HCT116 (cell line): ENCODE results near the gene TRIM14. TPM values are rescaled to one million over a fixed set of nuclear protein-coding genes. Genes with fewer than 3 reads are reported as not detected.

Experiments
- ATAC-seq: fragments of 200-7000 bp; cut with Tn5 transposase; 2 replicates; pipeline ENCODE4 v1.9.1; 2020; ENCODE audit warnings: mild to moderate bottlenecking, moderate library complexity
- BruUV-seq: library from RNA; stranded (reverse); fragments of 400-500 nt; replicated peaks from 2 replicates; lab custom pipeline; 2021; lab: Mats Ljungman, UMichigan
- CTCF ChIA-PET: fragments of 300-600 bp; sonication (Branson Sonifier 250); formaldehyde crosslinking; loops from one replicate; lab custom pipeline; 2021; ENCODE audit warnings: antibody characterized with exemption; lab: Charles Lee
- POLR2A ChIA-PET: fragments of 300-600, 350-600 bp; sonication (Branson Sonifier 250); formaldehyde crosslinking; loops from one replicate; lab custom pipeline; 2021; ENCODE audit warnings: antibody characterized with exemption; lab: Charles Lee
- RAD21 ChIA-PET, 2 experiments: fragments of 300-600 bp; sonication (Branson Sonifier 250); formaldehyde crosslinking; loops; one replicate each; lab custom pipeline; 2023; ENCODE audit warnings: low total read pairs in 2 of 2; ENCODE audit not compliant: uncharacterized antibody in 2 of 2, unreplicated experiment in 2 of 2, low non-redundant PET in 1 of 2; lab: Charles Lee
- DNase-seq: peaks from one replicate; pipeline ENCODE4 v3.0.0-alpha.2; 2010; ENCODE audit warnings: low read depth, low spot score
- H2AFZ ChIP-seq: fragments of 200-600 bp; shearing (Covaris generic), sonication (generic); 2 replicates; pipeline ENCODE4 v1.6.1; 2017; ENCODE audit warnings: low read depth, mixed run types, mixed read lengths, antibody characterized with exemption, low read length; ENCODE audit not compliant: poor library complexity, severe bottlenecking
- H3K27ac ChIP-seq: 2 replicates; pipeline ENCODE4 v1.5.1; 2012; ENCODE audit warnings: low read depth, low read length
- H3K27me3 ChIP-seq: fragments of 200-600 bp; sonication (generic); 2 replicates; pipeline ENCODE4 v1.6.1; 2016; ENCODE audit warnings: mixed run types, low read length, mixed read lengths; ENCODE audit not compliant: insufficient read depth
- H3K36me3 ChIP-seq, 2 experiments: fragments of 200-500 bp in 1 of 2; fragments of 200-600 bp in 1 of 2; sonication (Bioruptor generic) in 1 of 2; sonication (generic) in 1 of 2; 2 replicates each; pipeline versions ENCODE4 v1.5.1 to v1.6.1; 2014 to 2016; ENCODE audit warnings: low read length in 2 of 2, inconsistent platforms in 1 of 2, mixed read lengths in 1 of 2, mixed run types in 1 of 2; ENCODE audit not compliant: insufficient read depth in 2 of 2, control insufficient read depth in 1 of 2
- H3K4me1 ChIP-seq, 2 experiments: fragments of 200-600 bp in 1 of 2; sonication (generic) in 1 of 2; 2 replicates each; pipeline versions ENCODE4 v1.5.1 to v1.6.1; 2012 to 2017; ENCODE audit warnings: low read length in 2 of 2, inconsistent platforms in 1 of 2, mild to moderate bottlenecking in 1 of 2, mixed read lengths in 1 of 2, mixed run types in 1 of 2, moderate library complexity in 1 of 2; ENCODE audit not compliant: insufficient read depth in 2 of 2, control insufficient read depth in 1 of 2
- H3K4me2 ChIP-seq: fragments of 200-600 bp; sonication (generic); 2 replicates; pipeline ENCODE4 v1.6.1; 2017; ENCODE audit warnings: mixed run types, low read length, mixed read lengths
- H3K4me3 ChIP-seq, 2 experiments: fragments of 200-600 bp in 1 of 2; sonication (generic) in 1 of 2; replicated peaks in 1 of 2; 2 replicates each; pipeline ENCODE4 v1.5.1; 2011 to 2016; ENCODE audit warnings: low read length in 2 of 2, control low read depth in 1 of 2, low read depth in 1 of 2, mild to moderate bottlenecking in 1 of 2, mixed read lengths in 1 of 2, mixed run types in 1 of 2
- H3K79me2 ChIP-seq: fragments of 200-600 bp; sonication (generic); 2 replicates; pipeline ENCODE4 v1.6.1; 2017; ENCODE audit warnings: mild to moderate bottlenecking, mixed run types, low read length, moderate library complexity, mixed read lengths; ENCODE audit not compliant: insufficient read depth
- H3K9ac ChIP-seq: fragments of 200-600 bp; sonication (generic); 2 replicates; pipeline ENCODE4 v1.6.1; 2016; ENCODE audit warnings: low read length, mixed read lengths
- H3K9me2 ChIP-seq: fragments of 200-600 bp; sonication (generic), shearing (Covaris generic); 2 replicates; pipeline ENCODE4 v1.6.1; 2017; ENCODE audit warnings: mixed run types, mild to moderate bottlenecking, moderate library complexity; ENCODE audit not compliant: insufficient read depth
- H3K9me3 ChIP-seq, 2 experiments: fragments of 200-500 bp in 1 of 2; fragments of 200-600 bp in 1 of 2; sonication (Bioruptor generic) in 1 of 2; sonication (generic) in 1 of 2; 2 replicates each; pipeline ENCODE4 v1.6.1; 2014 to 2017; ENCODE audit warnings: low read length in 2 of 2, mixed read lengths in 2 of 2, inconsistent platforms in 1 of 2, low read depth in 1 of 2, mild to moderate bottlenecking in 1 of 2, mixed run types in 1 of 2, moderate library complexity in 1 of 2; ENCODE audit not compliant: control insufficient read depth in 1 of 2, insufficient read depth in 1 of 2
- H4K20me1 ChIP-seq: fragments of 200-600 bp; sonication (generic), shearing (Covaris generic); 2 replicates; pipeline ENCODE4 v1.6.1; 2017; ENCODE audit warnings: mixed run types, mild to moderate bottlenecking, moderate library complexity; ENCODE audit not compliant: insufficient read depth
- CBX3 ChIP-seq: IDR thresholded peaks from 2 replicates; pipeline ENCODE4 v1.6.1; 2012; ENCODE audit warnings: low read depth
- CEBPB ChIP-seq: IDR thresholded peaks from 2 replicates; pipeline ENCODE4 v1.6.1; 2012; ENCODE audit warnings: low read depth
- CTCF ChIP-seq, 3 experiments: fragments of 200-600 bp in 1 of 3; sonication (generic) in 1 of 3; IDR thresholded peaks in 2 of 3; conservative IDR thresholded peaks in 1 of 3; 2 replicates each; pipeline ENCODE4 v1.5.1; 2012 to 2017; ENCODE audit warnings: low read depth in 2 of 3, low read length in 2 of 3, antibody characterized with exemption in 1 of 3, borderline replicate concordance in 1 of 3, control low read depth in 1 of 3, mild to moderate bottlenecking in 1 of 3, mixed read lengths in 1 of 3, mixed run types in 1 of 3, moderate library complexity in 1 of 3; ENCODE audit not compliant: insufficient read depth in 1 of 3
- EZH2phosphoT487 ChIP-seq: fragments of 200-600 bp; IDR thresholded peaks from 2 replicates; pipeline ENCODE4 v1.6.1; 2018; ENCODE audit warnings: antibody characterized with exemption, borderline replicate concordance
- MAX ChIP-seq: IDR thresholded peaks from 2 replicates; pipeline ENCODE4 v1.6.1; 2012
- RAD21 ChIP-seq: IDR thresholded peaks from 2 replicates; pipeline ENCODE4 v1.6.1; 2012; ENCODE audit warnings: low read depth, mild to moderate bottlenecking
- REST ChIP-seq: IDR thresholded peaks from 2 replicates; pipeline ENCODE4 v1.6.1; 2012; ENCODE audit warnings: low read depth
- SIN3A ChIP-seq: IDR thresholded peaks from 2 replicates; pipeline ENCODE4 v1.6.1; 2012; ENCODE audit warnings: low read depth
- ZBTB33 ChIP-seq: IDR thresholded peaks from 2 replicates; pipeline ENCODE4 v1.6.1; 2011; ENCODE audit warnings: mild to moderate bottlenecking, low read length, moderate library complexity; ENCODE audit not compliant: insufficient replicate concordance; ENCODE audit errors: extremely low read depth
- ZNF274 ChIP-seq: fragments of 200-500 bp; sonication (Bioruptor generic); IDR thresholded peaks from 2 replicates; pipeline ENCODE4 v1.6.1; 2014; ENCODE audit warnings: mild to moderate bottlenecking, low read depth, low read length, inconsistent platforms
- intact Hi-C: fragments of 100-400 bp; cut with micrococcal nuclease; formaldehyde crosslinking; loops from 2 replicates; pipeline ENCODE4 v1.10.0; 2022
- total RNA-seq: library from RNA; stranded (reverse); gene quantifications from one replicate; pipeline ENCODE4 v1.2.1, GENCODE V29; 2021; ENCODE audit not compliant: unreplicated experiment

TRIM14 gene
- total RNA-seq, 1 experiment from 2014 or later = 24.4 TPM

GRCh38 chr9:98081477-98082219, 37.4 kb downstream of the TRIM14 start:
- Histone ChIP-seq H3K27me3 (no peaks in the 10 kb centered on the region), H3K9me2 (no peaks in the 10 kb centered on the region), H3K4me3 (no peak overlapping the region), H3K9ac (no peak overlapping the region), H3K4me1 (peaks cover 0 to 10% of the 10 kb centered on the region in 2 experiments; a peak in 2 of 4 replicates), H3K9me3 (no peaks in the 10 kb centered on the region), H3K36me3 (peaks cover 30 to 50% of the 10 kb centered on the region in 2 experiments), H3K4me2 (peak overlapping the region; percentile 17; the same call in 1 of the 2 replicates), H3K27ac (peak overlapping the region; percentile 43; the same call in 1 of the 2 replicates), H2AFZ (no peak overlapping the region), H3K79me2 (peaks cover 8% of the 10 kb centered on the region; the same call in 1 of the 2 replicates), H4K20me1 (no peaks in the 10 kb centered on the region)
- ATAC-seq (peak; percentile 69), DNase-seq (no peak)
- CTCF ChIA-PET = no interaction called here
- POLR2A ChIA-PET = no interaction called here
- intact Hi-C loops = loop anchor here (10.0 kb wide), 1 partner anchor 63 kb away; no protein-coding TSS in a partner anchor
- BruUV-seq = no TSS peak
- TF ChIP-seq ZNF274 (no peak), RAD21 (no peak), SIN3A (no peak), CTCF (IDR thresholded peaks at IDR 0.05 in 2 of 3, conservative IDR thresholded peaks at IDR 0.05 in 1 of 3; ENCODE audit: borderline replicate concordance in 1 of 3, insufficient read depth in 1 of 3, low read depth in 2 of 3, low read length in 2 of 3) (no peak), CBX3 (no peak), EZH2phosphoT487 (no peak), MAX (no peak), REST (no peak), ZBTB33 (no peak), CEBPB (no peak)
- RAD21 ChIA-PET = no interaction called here
